GM08714 (cell line): ENCODE results near the gene OTUD7B.
"Not testable (repeated sequence)": the region's sequence is repeated elsewhere in the genome, so short reads cannot be mapped to it uniquely, and the experiment has no call there.

Experiments used
- H3K4me3 ChIP-seq: fragments of 200-500 bp; sonication (Bioruptor generic); 2 replicates; pipeline ENCODE4 v1.5.1; 2014; ENCODE audit warnings: mild to moderate bottlenecking, low read length, inconsistent platforms
- ZNF274 ChIP-seq: IDR thresholded peaks from 2 replicates; pipeline ENCODE4 v1.6.1; 2012; ENCODE audit warnings: mild to moderate bottlenecking, low read depth, low read length

Gene OTUD7B

GRCh38 chr1:149942885-149943284, 67.6 kb downstream of the OTUD7B start:
- H3K4me3 ChIP-seq = no peak overlapping the region
- TF ChIP-seq ZNF274 = no peak

GRCh38 chr1:149942207-149942606, 68.3 kb downstream of the OTUD7B start:
- H3K4me3 ChIP-seq = no peak overlapping the region
- TF ChIP-seq ZNF274 = no peak

GRCh38 chr1:149940427-149940826, 70.1 kb downstream of the OTUD7B start:
- no peak overlapping the region for H3K4me3 ChIP-seq

GRCh38 chr1:149938668-149939003, 71.9 kb downstream of the OTUD7B start:
- not testable (repeated sequence) for H3K4me3 ChIP-seq

More at GRCh38 chr1:149940427-149940826, 70.1 kb downstream of the OTUD7B start:
- TF ChIP-seq ZNF274 = no peak

- H3K4me3 ChIP-seq = no peak overlapping the region
- no peak for TF ChIP-seq ZNF274
Observed at GRCh38 chr1:149937759-149938158, 72.8 kb downstream of the OTUD7B start.

- H3K4me3 ChIP-seq = no peak overlapping the region
- TF ChIP-seq ZNF274 = no peak
Observed at GRCh38 chr1:149936992-149937705, 73.4 kb downstream of the OTUD7B start.

- TF ChIP-seq ZNF274 = no peak
- no peak within 1 kb of the TSS for H3K4me3 ChIP-seq
Observed at GRCh38 chr1:149936170-149936991, 74.1 kb downstream of the OTUD7B start, which contains the start of gene MTMR11. TSS of gene MTMR11 (minus strand) at chr1:149936879. CDS start at chr1:149936647, 232 bp downstream.

- no peak for TF ChIP-seq ZNF274
- H3K4me3 ChIP-seq = no peak overlapping the region
Observed at GRCh38 chr1:149934356-149934755, 76.2 kb downstream of the OTUD7B start.

- TF ChIP-seq ZNF274 = no peak
- no peak overlapping the region for H3K4me3 ChIP-seq
Observed at GRCh38 chr1:149933208-149933607, 77.3 kb downstream of the OTUD7B start.

- no peak for TF ChIP-seq ZNF274
- H3K4me3 ChIP-seq = no peak overlapping the region
Observed at GRCh38 chr1:149932474-149932873, 78.1 kb downstream of the OTUD7B start.

GRCh38 chr1:149931212-149931790, 79.2 kb downstream of the OTUD7B start:
- no peak overlapping the region for H3K4me3 ChIP-seq
- no peak for TF ChIP-seq ZNF274

- TF ChIP-seq ZNF274 = no peak
- no peak overlapping the region for H3K4me3 ChIP-seq
Observed at GRCh38 chr1:149929856-149930255, 80.7 kb downstream of the OTUD7B start.

GRCh38 chr1:149928401-149928724, 82.2 kb downstream of the OTUD7B start:
- peak overlapping the region; percentile 99; the same call in 1 of the 2 replicates for H3K4me3 ChIP-seq
- TF ChIP-seq ZNF274 = no peak

GRCh38 chr1:149927563-149928400, 82.7 kb downstream of the OTUD7B start, which contains the start of gene SF3B4:
TSS of gene SF3B4 (minus strand) at chr1:149927803. CDS start at chr1:149927759, 44 bp downstream.
- no peak for TF ChIP-seq ZNF274
- H3K4me3 ChIP-seq = peak within 1 kb of the TSS; percentile 99
